HCT116 (cell line): ENCODE results near the gene ASB10.

Source experiments
- CEBPB ChIP-seq: IDR thresholded peaks from 2 replicates; pipeline ENCODE4 v1.6.1; 2012; ENCODE audit warnings: low read depth
- CTCF ChIP-seq, 3 experiments: fragments of 200-600 bp in 1 of 3; sonication (generic) in 1 of 3; IDR thresholded peaks in 2 of 3; conservative IDR thresholded peaks in 1 of 3; 2 replicates each; pipeline ENCODE4 v1.5.1; 2012 to 2017; ENCODE audit warnings: low read depth in 2 of 3, low read length in 2 of 3, antibody characterized with exemption in 1 of 3, borderline replicate concordance in 1 of 3, control low read depth in 1 of 3, mild to moderate bottlenecking in 1 of 3, mixed read lengths in 1 of 3, mixed run types in 1 of 3, moderate library complexity in 1 of 3; ENCODE audit not compliant: insufficient read depth in 1 of 3
- SIN3A ChIP-seq: IDR thresholded peaks from 2 replicates; pipeline ENCODE4 v1.6.1; 2012; ENCODE audit warnings: low read depth

DNA sequence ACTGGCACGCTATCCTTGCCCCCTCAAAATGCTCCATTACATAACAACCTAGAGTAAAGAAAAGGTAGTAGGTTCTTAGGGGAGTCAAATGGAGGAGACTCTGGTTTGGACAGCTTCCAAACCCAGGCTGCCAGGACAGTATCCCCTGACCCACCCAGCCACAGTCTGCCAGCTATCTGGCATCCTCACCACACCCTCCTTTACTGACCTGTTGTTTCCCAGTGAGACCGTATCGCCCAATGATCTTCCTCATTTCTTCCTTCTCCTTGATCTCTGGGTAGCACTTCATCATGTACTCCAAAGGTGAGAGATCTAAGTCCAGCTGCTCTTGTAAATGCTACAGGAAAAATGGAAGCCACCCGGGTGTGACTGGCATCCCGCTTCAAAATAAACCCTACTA is 28.3 kb upstream of the ASB10 start:
- TF ChIP-seq CEBPB (no peak), CTCF (IDR thresholded peaks at IDR 0.05 in 2 of 3, conservative IDR thresholded peaks at IDR 0.05 in 1 of 3; ENCODE audit: borderline replicate concordance in 1 of 3, insufficient read depth in 1 of 3, low read depth in 2 of 3, low read length in 2 of 3) (no peak), SIN3A (no peak)
